GM10266 (cell line): Measurements from ENCODE around the gene IRX3.

Experiments used
- DNase-seq: peaks from one replicate; pipeline ENCODE4 v3.0.0; 2012; ENCODE audit errors: extremely low spot score
- TF ChIP-seq, protein P1 (sequence below): IDR thresholded peaks from 2 replicates; pipeline ENCODE4 v1.5.1; 2012; ENCODE audit warnings: mild to moderate bottlenecking, low read depth; ENCODE audit not compliant: control insufficient read depth, insufficient read depth; ENCODE audit errors: missing control alignments

The IRX3 gene

DNA sequence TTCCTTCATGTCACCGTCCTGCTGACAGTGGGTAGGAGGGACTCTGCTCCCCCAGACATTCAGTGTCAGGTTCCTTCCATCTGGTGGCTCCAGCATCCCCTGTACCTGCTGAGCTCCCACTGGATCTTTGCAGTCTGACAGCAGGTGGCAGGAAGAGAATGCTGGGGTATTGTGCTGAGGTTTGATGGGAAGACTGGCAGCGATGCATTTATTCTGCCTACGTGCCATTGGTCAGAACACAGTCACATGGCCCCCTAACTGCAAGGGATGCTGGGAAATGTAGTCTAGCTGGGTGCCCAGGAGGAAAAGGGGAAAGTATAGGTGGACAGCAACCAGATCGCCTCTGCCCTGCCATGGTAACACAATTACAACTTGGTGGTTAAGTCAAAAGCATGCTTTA is 44.4 kb downstream of the IRX3 start:
- TF ChIP-seq, protein P1, sequence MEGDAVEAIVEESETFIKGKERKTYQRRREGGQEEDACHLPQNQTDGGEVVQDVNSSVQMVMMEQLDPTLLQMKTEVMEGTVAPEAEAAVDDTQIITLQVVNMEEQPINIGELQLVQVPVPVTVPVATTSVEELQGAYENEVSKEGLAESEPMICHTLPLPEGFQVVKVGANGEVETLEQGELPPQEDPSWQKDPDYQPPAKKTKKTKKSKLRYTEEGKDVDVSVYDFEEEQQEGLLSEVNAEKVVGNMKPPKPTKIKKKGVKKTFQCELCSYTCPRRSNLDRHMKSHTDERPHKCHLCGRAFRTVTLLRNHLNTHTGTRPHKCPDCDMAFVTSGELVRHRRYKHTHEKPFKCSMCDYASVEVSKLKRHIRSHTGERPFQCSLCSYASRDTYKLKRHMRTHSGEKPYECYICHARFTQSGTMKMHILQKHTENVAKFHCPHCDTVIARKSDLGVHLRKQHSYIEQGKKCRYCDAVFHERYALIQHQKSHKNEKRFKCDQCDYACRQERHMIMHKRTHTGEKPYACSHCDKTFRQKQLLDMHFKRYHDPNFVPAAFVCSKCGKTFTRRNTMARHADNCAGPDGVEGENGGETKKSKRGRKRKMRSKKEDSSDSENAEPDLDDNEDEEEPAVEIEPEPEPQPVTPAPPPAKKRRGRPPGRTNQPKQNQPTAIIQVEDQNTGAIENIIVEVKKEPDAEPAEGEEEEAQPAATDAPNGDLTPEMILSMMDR, result no peak

DNA sequence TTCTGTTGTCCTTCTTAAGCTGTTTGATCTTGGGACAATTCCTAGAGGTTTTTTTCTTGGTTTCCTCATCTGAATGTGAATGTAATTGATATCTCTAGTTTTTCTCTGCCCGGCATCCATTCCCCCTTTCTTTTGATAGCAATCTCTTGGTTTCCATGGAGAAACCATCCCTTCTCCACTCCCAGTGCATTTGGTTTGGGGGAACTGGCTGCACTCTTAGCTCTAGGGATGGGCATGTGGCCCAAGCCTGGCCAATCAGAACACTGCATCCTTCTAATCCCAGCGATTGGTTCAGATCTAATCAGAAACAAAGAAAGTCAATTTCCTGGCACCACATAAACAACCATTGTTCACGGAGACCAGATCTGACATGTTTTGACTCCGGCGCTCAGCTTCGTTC is 45.1 kb downstream of the IRX3 start:
- no peak for DNase-seq
- TF ChIP-seq, protein P1, result no peak

More for the DNA sequence above, 44.4 kb downstream of the IRX3 start:
- no peak for DNase-seq

DNA sequence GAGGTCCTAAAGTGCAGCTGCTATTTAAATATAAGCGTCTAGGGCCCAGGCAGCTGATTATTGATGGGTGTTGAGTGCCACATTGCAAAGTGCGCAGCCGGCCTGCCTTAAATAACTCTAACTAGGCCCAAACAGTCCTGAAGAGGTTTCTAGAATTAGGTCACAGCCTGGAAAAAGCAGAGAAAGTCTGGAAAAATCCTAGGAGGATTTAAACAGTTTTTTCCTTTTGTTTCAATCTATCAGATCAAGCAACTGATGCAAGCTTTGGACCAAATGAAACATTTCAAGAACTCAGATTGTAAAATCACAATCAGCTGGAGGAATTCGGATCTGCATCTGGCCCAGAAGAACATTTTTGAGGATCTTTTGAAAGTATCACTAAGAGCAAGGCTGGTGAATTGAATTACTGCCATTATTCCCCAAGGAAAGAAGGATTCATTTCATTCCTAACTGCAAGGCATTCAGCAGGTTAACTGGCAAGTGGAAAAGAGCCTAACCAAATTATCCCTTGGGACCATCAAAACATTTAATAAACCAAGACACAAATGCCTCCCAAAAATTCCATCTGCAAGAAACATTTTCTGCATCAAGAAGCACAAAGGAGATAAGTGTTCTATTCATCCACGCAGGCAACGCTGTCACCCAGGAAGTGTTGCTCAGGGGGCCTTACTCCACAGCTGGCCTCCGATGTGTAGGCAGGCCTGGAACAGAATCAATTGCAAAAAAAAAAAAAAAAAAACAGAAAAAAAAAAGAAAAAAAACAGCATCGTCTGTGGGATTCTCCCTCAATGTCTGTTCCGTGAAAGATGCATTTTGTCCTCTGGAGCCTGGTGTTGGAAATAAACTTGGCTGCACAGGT is 46.1 kb downstream of the IRX3 start:
- no peak for DNase-seq
- TF ChIP-seq, protein P1, result no peak

DNA sequence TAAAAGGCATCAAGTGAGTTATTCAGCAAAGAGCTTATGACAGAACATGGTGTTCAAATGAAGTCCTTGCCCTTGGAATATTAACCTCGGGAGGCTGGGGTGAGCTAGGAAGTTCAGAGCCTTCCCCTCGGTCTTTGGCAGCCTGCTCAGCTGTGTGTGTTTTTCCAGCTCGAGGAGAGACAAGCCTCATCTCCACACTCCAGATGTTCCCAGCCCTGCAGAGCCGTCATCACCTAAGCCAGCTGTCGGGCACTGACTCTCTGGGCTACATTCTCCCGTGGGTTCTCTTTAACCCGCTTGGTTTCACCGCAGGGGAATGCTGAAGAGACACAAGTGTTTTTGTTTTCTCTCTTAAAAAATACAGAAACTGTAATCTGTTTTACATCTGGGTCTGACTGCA is 47.1 kb downstream of the IRX3 start:
- DNase-seq, result no peak
- TF ChIP-seq, protein P1, result no peak

DNA sequence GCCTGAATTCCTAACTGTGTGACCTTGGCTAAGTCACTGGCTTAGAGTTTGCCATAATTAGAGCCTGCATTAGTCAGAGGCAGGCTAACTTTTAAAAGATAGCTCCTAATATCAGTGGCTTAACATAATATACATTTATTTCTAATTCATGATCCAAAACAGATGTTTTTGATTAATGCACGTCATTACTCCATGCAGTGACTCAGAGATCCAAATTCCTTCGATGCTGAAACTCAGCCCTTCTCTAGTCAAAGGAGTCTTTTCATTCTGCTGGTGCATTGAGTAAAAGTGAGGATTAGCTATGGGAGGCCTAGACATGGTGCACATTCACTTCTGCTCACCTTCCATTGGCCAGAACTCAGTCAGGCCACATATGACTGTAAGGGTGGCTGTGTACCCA is 49.8 kb downstream of the IRX3 start:
- TF ChIP-seq, protein P1, result no peak
- no peak for DNase-seq

DNA sequence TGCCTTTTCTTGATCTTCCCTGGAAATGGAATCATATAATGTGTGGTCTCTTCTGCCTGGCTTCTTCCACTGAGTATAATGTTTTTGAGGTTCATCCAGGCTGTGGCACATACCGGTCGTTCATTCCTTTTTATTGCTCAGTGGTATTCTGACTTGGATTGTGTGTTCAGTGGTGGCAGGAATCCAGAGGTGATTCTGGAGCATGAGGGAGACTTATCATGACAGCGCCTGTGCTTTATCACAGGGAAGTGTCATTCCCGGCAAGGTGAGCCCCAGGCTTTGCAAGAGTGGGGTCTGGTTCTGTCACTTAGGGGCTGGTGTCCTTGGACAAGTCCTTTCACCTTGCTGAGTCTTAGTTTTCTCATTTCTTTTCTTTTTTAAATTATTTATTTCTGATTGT is 53.0 kb downstream of the IRX3 start:
- TF ChIP-seq, protein P1, result no peak
- no peak for DNase-seq
